Stimulated activated CD4-positive, alpha-beta T cell treated with anti-CD3 and anti-CD28 coated beads, Interleukin-15, amount 100 ng/mL, for 1 hour (primary cell): Measurements from ENCODE around the gene TMEM131L.
"Not testable (repeated sequence)": the region's sequence is repeated elsewhere in the genome, so short reads cannot be mapped to it uniquely, and the experiment has no call there.

Experiments
- DNase-seq, 2 donors: peaks; one replicate each; pipeline ENCODE4 v3.0.0-alpha.2; 2020; ENCODE audit warnings: low read depth in 1 of 2, low spot score in 1 of 2

Gene TMEM131L

GRCh38 chr4:153646978-153647377 is 180.8 kb downstream of the TMEM131L start:
- DNase-seq: no peak

GRCh38 chr4:153647975-153648374 is 181.8 kb downstream of the TMEM131L start:
- DNase-seq: no peak

GRCh38 chr4:153649572-153649991 is 183.4 kb downstream of the TMEM131L start:
- DNase-seq: no peak

- DNase-seq: no peak
Observed at GRCh38 chr4:153651116-153651515, 185.0 kb downstream of the TMEM131L start.

- peak; percentile 5 to 12 for DNase-seq
Observed at GRCh38 chr4:153651587-153651986, 185.4 kb downstream of the TMEM131L start.

- no peak for DNase-seq
Observed at GRCh38 chr4:153652051-153652784, 186.1 kb downstream of the TMEM131L start.

GRCh38 chr4:153655002-153655541 is 188.9 kb downstream of the TMEM131L start:
- no peak for DNase-seq

- DNase-seq: no peak
Observed at GRCh38 chr4:153655928-153656327, 189.8 kb downstream of the TMEM131L start.

- no peak for DNase-seq
Observed at GRCh38 chr4:153661215-153661822, 195.2 kb downstream of the TMEM131L start.

GRCh38 chr4:153661908-153662307 is 195.7 kb downstream of the TMEM131L start:
- DNase-seq: no peak

- DNase-seq: no peak
Observed at GRCh38 chr4:153663667-153664066, 197.5 kb downstream of the TMEM131L start.

GRCh38 chr4:153666505-153666904 is 200.3 kb downstream of the TMEM131L start:
- DNase-seq: not testable (repeated sequence)

GRCh38 chr4:153668647-153669046 is 202.5 kb downstream of the TMEM131L start:
- DNase-seq: no peak

GRCh38 chr4:153669838-153670237 is 203.7 kb downstream of the TMEM131L start:
- DNase-seq: no peak

- no peak for DNase-seq
Observed at GRCh38 chr4:153676486-153676885, 210.3 kb downstream of the TMEM131L start.

- no peak for DNase-seq
Observed at GRCh38 chr4:153676984-153677383, 210.8 kb downstream of the TMEM131L start.

GRCh38 chr4:153679486-153679885 is 213.3 kb downstream of the TMEM131L start:
- no peak for DNase-seq

GRCh38 chr4:153683763-153684181 is 217.6 kb downstream of the TMEM131L start:
- no peak for DNase-seq

GRCh38 chr4:153684182-153684970 is 218.2 kb downstream of the TMEM131L start, which contains the start of gene TLR2:
TLR2 (plus strand) TSS chr4:153684280; CDS start chr4:153702908, 18,628 bp downstream.
- DNase-seq: peak; percentile 41 to 62

- no peak for DNase-seq
Observed at GRCh38 chr4:153684971-153685371, 218.8 kb downstream of the TMEM131L start.
